Muscle of leg (tissue), 11 donors: Measurements from ENCODE around the gene SOCS3. TPM values are rescaled to one million over a fixed set of nuclear protein-coding genes. Genes with fewer than 3 reads are reported as not detected.
"Not testable (repeated sequence)": the region's sequence is repeated elsewhere in the genome, so short reads cannot be mapped to it uniquely, and the experiment has no call there.

ENCODE experiments used
- DNase-seq: peaks from one replicate; pipeline ENCODE4 v3.0.0; 2013
- H3K27ac ChIP-seq: one replicate; pipeline ENCODE4 v1.5.1; 2013; ENCODE audit warnings: mild to moderate bottlenecking, low read length, control low read depth
- H3K27me3 ChIP-seq: one replicate; pipeline ENCODE4 v1.6.1; 2013; ENCODE audit warnings: low read length; ENCODE audit not compliant: control insufficient read depth, insufficient read depth
- H3K36me3 ChIP-seq: one replicate; pipeline ENCODE4 v1.6.1; 2013; ENCODE audit warnings: low read length; ENCODE audit not compliant: control insufficient read depth, insufficient read depth
- H3K4me1 ChIP-seq: one replicate; pipeline ENCODE4 v1.6.1; 2013; ENCODE audit warnings: low read length; ENCODE audit not compliant: control insufficient read depth, insufficient read depth
- H3K4me3 ChIP-seq: one replicate; pipeline ENCODE4 v1.5.1; 2013; ENCODE audit warnings: low read length, control low read depth
- H3K9me3 ChIP-seq: replicated peaks from 2 replicates; pipeline ENCODE4 v1.6.1; 2013; ENCODE audit warnings: low read depth, low read length; ENCODE audit not compliant: control insufficient read depth
- WGBS: methylation state at CpG from one replicate; pipeline ENCODE4 v1.1.5; 2013; ENCODE audit warnings: missing lambda C conversion rate; ENCODE audit not compliant: insufficient coverage; 5-methylcytosine and 5-hydroxymethylcytosine counted together
- polyA plus RNA-seq, 8 donors: library from polyadenylated mRNA; unstranded; fragments of 120-200 nt; gene quantifications; one replicate each; pipeline versions ENCODE4 v1.2.1 to v1.2.3, GENCODE V29; 2013; ENCODE audit warnings: inconsistent platforms in 1 of 8, low replicate concordance in 1 of 8; ENCODE audit not compliant: insufficient read length in 8 of 8, insufficient read depth in 1 of 8
- total RNA-seq: library from RNA; stranded (reverse); fragments of 120-200 nt; gene quantifications from one replicate; pipeline ENCODE4 v1.2.4, GENCODE V29; 2013

SOCS3 gene
- total and polyA plus RNA-seq, 9 donors = 8.4 to 59.8 (median 24.3) TPM

GRCh38 chr17:78332991-78333390 is 26.9 kb downstream of the SOCS3 start:
- H3K27me3 ChIP-seq = peaks cover 3% of the 10 kb centered on the region
- H3K4me3 ChIP-seq = no peak overlapping the region
- H3K9me3 ChIP-seq = no peaks in the 10 kb centered on the region
- no peak for DNase-seq
- peaks cover 20% of the 10 kb centered on the region for H3K4me1 ChIP-seq
- WGBS = 40% methylated on average over 2 of the region's 4 CpGs
- H3K36me3 ChIP-seq = no peaks in the 10 kb centered on the region
- H3K27ac ChIP-seq = no peak overlapping the region

DNA sequence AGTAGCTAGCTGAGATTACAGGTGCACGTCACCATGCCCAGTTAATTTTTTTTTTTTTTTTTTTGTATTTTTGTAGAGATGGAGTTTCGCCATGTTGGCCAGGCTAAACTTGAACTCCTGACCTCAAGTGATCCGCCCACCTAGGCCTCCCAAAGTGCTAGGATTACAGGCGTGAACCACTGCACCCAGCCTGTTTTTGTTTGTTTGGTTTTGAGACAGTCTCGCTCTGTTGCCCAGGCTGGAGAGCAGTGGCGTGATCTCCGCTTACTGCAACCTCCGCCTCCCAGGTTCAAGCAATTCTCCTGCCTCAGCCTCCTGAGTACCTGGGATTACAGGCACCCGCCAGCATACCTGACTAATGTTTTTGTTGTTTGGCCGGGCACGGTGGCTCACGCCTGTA is 28.5 kb downstream of the SOCS3 start:
- H3K9me3 ChIP-seq, H3K27me3 ChIP-seq, DNase-seq, H3K4me3 ChIP-seq, H3K27ac ChIP-seq, H3K36me3 ChIP-seq: not testable (repeated sequence)
- 97% methylated on average over 8 of the region's 12 CpGs for WGBS
- H3K4me1 ChIP-seq = peaks cover 20% of the 10 kb centered on the region

DNA sequence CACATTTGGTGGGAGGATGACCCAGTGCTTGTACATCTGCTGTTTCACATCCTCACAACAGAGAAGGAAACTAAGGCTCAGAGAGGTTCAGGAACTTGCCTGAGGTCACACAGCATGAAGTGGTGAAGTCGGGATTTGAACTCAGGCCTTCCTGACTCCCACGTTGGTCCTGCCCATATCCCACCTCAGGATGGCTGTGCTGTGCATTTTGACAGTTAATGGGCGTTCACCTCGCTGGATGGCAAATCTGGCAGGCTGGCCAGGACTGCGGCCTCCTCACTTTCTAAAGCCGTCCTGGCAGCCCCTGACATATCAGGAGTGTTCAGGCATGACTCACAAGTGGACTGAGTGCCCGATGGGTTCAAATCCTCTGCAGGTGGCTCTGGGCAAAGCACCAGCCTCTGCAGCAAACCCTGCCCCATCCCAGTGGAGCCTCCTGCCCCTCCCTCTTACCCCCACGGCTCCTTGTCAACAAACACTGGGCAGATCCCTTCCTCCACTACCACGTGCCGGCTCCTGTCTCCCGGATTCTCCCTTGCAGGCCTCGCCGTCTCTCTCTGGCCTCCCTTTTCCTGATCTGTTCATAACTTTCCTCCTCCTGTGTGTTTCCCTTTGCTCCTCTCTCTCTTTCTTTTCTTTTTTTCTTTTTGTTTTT is 29.2 kb downstream of the SOCS3 start:
- H3K27me3 ChIP-seq = peaks cover 3% of the 10 kb centered on the region
- H3K27ac ChIP-seq = no peak overlapping the region
- no peak overlapping the region for H3K4me3 ChIP-seq
- H3K9me3 ChIP-seq = no peaks in the 10 kb centered on the region
- peaks cover 24% of the 10 kb centered on the region for H3K4me1 ChIP-seq
- no peak for DNase-seq
- no peaks in the 10 kb centered on the region for H3K36me3 ChIP-seq
- WGBS = 60% methylated on average over 13 of the region's 13 CpGs

- no peak for DNase-seq
- no peak overlapping the region for H3K4me3 ChIP-seq
- H3K36me3 ChIP-seq = no peaks in the 10 kb centered on the region
- no peaks in the 10 kb centered on the region for H3K9me3 ChIP-seq
- 74% methylated on average over 12 of the region's 16 CpGs for WGBS
- peaks cover 36% of the 10 kb centered on the region for H3K4me1 ChIP-seq
- no peaks in the 10 kb centered on the region for H3K27me3 ChIP-seq
- H3K27ac ChIP-seq = no peak overlapping the region
Observed at GRCh38 chr17:78329263-78330059, 30.4 kb downstream of the SOCS3 start.

- H3K4me1 ChIP-seq = peaks cover 52% of the 10 kb centered on the region
Observed at GRCh38 chr17:78327880-78328279, 32.0 kb downstream of the SOCS3 start.

GRCh38 chr17:78325076-78325687 is 34.7 kb downstream of the SOCS3 start:
- DNase-seq = peak; percentile 91
- WGBS = 33% methylated on average over 16 of the region's 20 CpGs
- Histone ChIP-seq H3K4me3 (no peak overlapping the region), H3K9me3 (no peaks in the 10 kb centered on the region), H3K4me1 (peaks cover 51% of the 10 kb centered on the region), H3K36me3 (no peaks in the 10 kb centered on the region), H3K27me3 (no peaks in the 10 kb centered on the region), H3K27ac (peak overlapping the region; percentile 99)

More at GRCh38 chr17:78327880-78328279, 32.0 kb downstream of the SOCS3 start:
- Histone ChIP-seq H3K4me3 (no peak overlapping the region), H3K9me3 (no peaks in the 10 kb centered on the region), H3K36me3 (no peaks in the 10 kb centered on the region), H3K27ac (peak overlapping the region; percentile 13), H3K27me3 (no peaks in the 10 kb centered on the region)
- WGBS = 91% methylated on average over 4 of the region's 5 CpGs
- DNase-seq = no peak

- Histone ChIP-seq H3K36me3 (no peaks in the 10 kb centered on the region), H3K4me3 (peak overlapping the region; percentile 5)
Observed at GRCh38 chr17:78324391-78325075, 35.3 kb downstream of the SOCS3 start.

GRCh38 chr17:78323826-78324390 is 36.0 kb downstream of the SOCS3 start:
- 22% methylated on average over 5 of the region's 7 CpGs for WGBS
- peak; percentile 74 for DNase-seq
- Histone ChIP-seq H3K27ac (peak overlapping the region; percentile 99), H3K27me3 (no peaks in the 10 kb centered on the region), H3K9me3 (no peaks in the 10 kb centered on the region), H3K4me3 (no peak overlapping the region), H3K4me1 (peaks cover 48% of the 10 kb centered on the region), H3K36me3 (no peaks in the 10 kb centered on the region)

More at GRCh38 chr17:78324391-78325075, 35.3 kb downstream of the SOCS3 start:
- peak overlapping the region; percentile 99 for H3K27ac ChIP-seq
- DNase-seq = peak; percentile 100
- no peaks in the 10 kb centered on the region for H3K9me3 ChIP-seq
- H3K4me1 ChIP-seq = peaks cover 46% of the 10 kb centered on the region
- no peaks in the 10 kb centered on the region for H3K27me3 ChIP-seq
- 6% methylated on average over 12 of the region's 18 CpGs for WGBS

- H3K4me1 ChIP-seq = peaks cover 54% of the 10 kb centered on the region
- H3K27me3 ChIP-seq = no peaks in the 10 kb centered on the region
- no peaks in the 10 kb centered on the region for H3K36me3 ChIP-seq
- peak overlapping the region; percentile 99 for H3K27ac ChIP-seq
- peak; percentile 82 for DNase-seq
- H3K9me3 ChIP-seq = no peaks in the 10 kb centered on the region
- H3K4me3 ChIP-seq = no peak overlapping the region
- WGBS = 69% methylated on average over 3 of the region's 16 CpGs
Observed at GRCh38 chr17:78322858-78323455, 36.9 kb downstream of the SOCS3 start.
